Stimulated activated naive B cell treated with anti-CD40 and anti-IgM and Interleukin-4, amounts not matched to agents 10 μg/mL and 1 μg/mL and 100 μg/mL, for 72 hours (primary cell): ENCODE results near the gene DCTD.

Experiments
- ATAC-seq, 2 donors: fragments of 150-1000 bp; cut with Tn5 transposase; replicated peaks; 2 replicates each; pipeline ENCODE4 v1.10.0; 2021; ENCODE audit warnings: moderate library complexity in 1 of 2
- DNase-seq: peaks from one replicate; pipeline ENCODE4 v3.0.0; 2021
- H3K27ac Mint-ChIP-seq: one replicate; pipeline ENCODE4 v1.8.0; 2022; ENCODE audit warnings: mild to moderate bottlenecking, mixed read lengths
- H3K27me3 Mint-ChIP-seq, 2 donors: one replicate each; pipeline ENCODE4 v1.8.0; 2022; ENCODE audit warnings: mixed read lengths in 2 of 2
- H3K36me3 Mint-ChIP-seq, 2 donors: one replicate each; pipeline ENCODE4 v1.8.0; 2022; ENCODE audit warnings: mixed read lengths in 2 of 2, mild to moderate bottlenecking in 1 of 2
- H3K4me1 Mint-ChIP-seq, 2 donors: one replicate each; pipeline ENCODE4 v1.8.0; 2022; ENCODE audit warnings: mixed read lengths in 2 of 2, mild to moderate bottlenecking in 1 of 2
- H3K4me3 Mint-ChIP-seq, 2 donors: one replicate each; pipeline ENCODE4 v1.8.0; 2022; ENCODE audit warnings: mild to moderate bottlenecking in 2 of 2, mixed read lengths in 2 of 2, moderate library complexity in 1 of 2
- H3K9me3 Mint-ChIP-seq, 2 donors: one replicate each; pipeline ENCODE4 v1.8.0; 2022; ENCODE audit warnings: mixed read lengths in 2 of 2, mild to moderate bottlenecking in 1 of 2

Gene DCTD

DNA sequence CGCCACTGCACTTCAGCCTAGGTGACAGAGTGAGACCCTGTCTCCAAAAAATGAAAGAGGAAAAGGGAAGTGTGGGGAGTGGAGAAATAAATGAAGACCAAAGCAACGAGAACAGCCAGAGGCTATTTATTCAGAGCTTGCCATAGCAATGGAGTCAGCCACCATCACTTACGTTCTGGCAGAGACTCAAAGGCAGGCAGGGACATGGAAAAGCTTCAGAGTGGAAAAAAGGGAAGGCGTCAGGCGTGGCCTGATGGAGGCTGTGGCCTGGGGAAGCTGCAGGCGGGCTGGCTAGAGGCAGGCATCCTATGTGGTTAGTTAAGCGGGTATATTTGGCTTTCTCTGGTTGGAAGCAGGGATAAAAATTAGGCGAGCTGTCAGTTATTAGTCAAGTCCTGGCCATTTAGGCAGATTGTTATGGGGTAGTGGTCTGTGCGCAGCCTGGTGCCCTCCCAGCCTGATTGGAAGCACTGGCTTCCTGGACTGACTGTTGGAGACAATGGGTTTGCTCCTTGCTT lies 73.3 kb downstream of the DCTD start:
- Mint-ChIP-seq H3K36me3 (no peaks in the 10 kb centered on the region), H3K27me3 (peaks cover 40 to 58% of the 10 kb centered on the region in 2 donors), H3K27ac (no peak overlapping the region), H3K4me3 (no peak overlapping the region), H3K4me1 (no peaks in the 10 kb centered on the region), H3K9me3 (no peaks in the 10 kb centered on the region)
- ATAC-seq (no peak), DNase-seq (no peak)

DNA sequence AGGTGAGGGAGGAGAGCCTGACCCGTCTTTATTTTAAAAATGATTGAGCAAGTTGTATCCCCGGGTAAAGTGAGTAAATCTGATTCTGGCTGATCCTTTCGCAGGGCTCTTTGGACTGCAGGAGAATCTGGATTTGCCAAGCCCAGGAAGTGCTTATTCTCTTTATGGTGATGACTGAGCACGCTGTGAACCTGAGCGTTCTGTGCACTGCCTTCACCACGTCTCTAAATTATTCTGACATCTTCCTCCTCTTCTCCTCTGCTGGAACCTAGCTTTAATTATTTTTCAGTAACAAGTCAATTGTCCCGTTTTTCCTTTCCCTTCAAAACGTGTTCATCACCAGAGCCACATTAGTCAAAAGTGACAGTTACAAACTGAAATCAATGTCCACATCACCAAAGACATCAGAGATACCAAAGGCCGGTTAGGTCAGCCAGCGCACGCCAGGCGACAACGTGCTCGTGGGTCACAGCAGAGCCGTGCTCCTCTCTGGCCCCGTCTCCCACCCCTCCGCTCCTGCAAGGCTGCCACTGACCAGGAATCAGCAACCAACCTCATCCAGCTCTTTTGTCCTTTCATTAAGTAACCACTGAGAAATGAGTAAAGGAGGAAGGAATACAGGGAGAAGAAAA lies 74.3 kb downstream of the DCTD start:
- Mint-ChIP-seq H3K36me3 (no peaks in the 10 kb centered on the region), H3K9me3 (no peaks in the 10 kb centered on the region), H3K27me3 (peaks cover 47 to 63% of the 10 kb centered on the region in 2 donors), H3K27ac (no peak overlapping the region), H3K4me3 (no peak overlapping the region), H3K4me1 (no peaks in the 10 kb centered on the region)
- DNase-seq (no peak), ATAC-seq (no peak)

- H3K36me3 Mint-ChIP-seq = no peaks in the 10 kb centered on the region
- H3K27me3 Mint-ChIP-seq = peaks cover 48 to 63% of the 10 kb centered on the region in 2 donors
- H3K27ac Mint-ChIP-seq = no peak overlapping the region
- H3K9me3 Mint-ChIP-seq = no peaks in the 10 kb centered on the region
- no peak overlapping the region for H3K4me3 Mint-ChIP-seq
- H3K4me1 Mint-ChIP-seq = no peaks in the 10 kb centered on the region
- DNase-seq = no peak
- no peak for ATAC-seq
These were observed 75.0 kb downstream of the DCTD start for GRCh38 chr4:182842104-182842600.

DNA sequence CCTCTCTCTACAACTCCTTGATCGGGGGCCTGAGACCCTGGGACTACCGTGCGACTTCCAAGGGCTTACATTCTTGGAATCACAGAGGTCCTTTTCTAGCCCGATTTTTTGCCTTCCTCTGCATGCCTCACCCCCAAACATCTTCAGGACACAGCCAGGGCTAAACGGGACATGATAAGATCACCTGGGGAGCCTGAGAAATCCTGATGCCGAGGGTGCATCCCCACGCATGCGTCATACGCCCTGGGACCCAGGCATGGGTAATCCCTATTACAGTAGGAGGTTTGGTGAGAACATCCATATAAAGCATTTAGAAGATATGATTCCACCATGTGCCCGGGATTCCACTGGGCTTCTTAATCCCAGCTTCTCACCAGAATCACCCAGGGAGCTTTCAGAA lies 77.1 kb downstream of the DCTD start:
- ATAC-seq = no peak
- H3K27ac Mint-ChIP-seq = no peak overlapping the region

More for the DNA sequence above, 77.1 kb downstream of the DCTD start:
- H3K36me3 Mint-ChIP-seq = no peaks in the 10 kb centered on the region
- H3K27me3 Mint-ChIP-seq = peaks cover 57 to 66% of the 10 kb centered on the region in 2 donors
- no peak overlapping the region for H3K4me3 Mint-ChIP-seq
- no peaks in the 10 kb centered on the region for H3K4me1 Mint-ChIP-seq
- no peak for DNase-seq
- H3K9me3 Mint-ChIP-seq = no peaks in the 10 kb centered on the region
